ENCODE measurements around the gene DNAH3. TPM values are rescaled to one million over a fixed set of nuclear protein-coding genes. Genes with fewer than 3 reads are reported as not detected.

Gene DNAH3
- total and polyA plus RNA-seq, 2 of the 8 experiments (the other 6 are each of a cell fraction or from before 2014, with no cell fraction given) = 0.57 to 0.71 TPM

DNA sequence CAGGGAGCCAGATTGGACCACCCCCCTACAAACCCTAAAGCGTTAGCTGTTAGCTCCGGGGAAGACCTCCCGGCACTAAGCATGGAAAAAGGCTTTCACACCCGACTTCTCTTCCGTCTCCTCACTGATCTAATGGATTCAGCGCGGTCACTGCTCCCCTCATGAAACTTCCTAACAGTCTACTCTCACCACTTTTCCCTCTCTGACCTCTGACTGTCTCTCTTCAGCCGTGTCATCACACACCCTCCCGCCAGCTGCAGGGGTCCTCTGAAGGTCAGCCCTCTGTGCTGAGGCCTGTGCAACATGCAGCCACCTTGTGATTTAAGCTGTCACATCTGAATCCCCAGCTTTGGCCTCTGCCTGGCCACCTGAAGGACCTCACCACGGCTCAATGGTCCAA is 234.4 kb downstream of the DNAH3 start (continued):
- no peak for TF ChIP-seq SIRT6 (IDR thresholded peaks at IDR 0.05; ENCODE audit: low read length)

All from H1 (cell line).